ENCODE measurements around the gene HADH.

- TF ChIP-seq EP300 (IDR thresholded peaks at IDR 0.05) (no peak), CTCF (IDR thresholded peaks at IDR 0.05) (no peak), POLR2A (IDR thresholded peaks at IDR 0.05) (no peak)
These were observed 46.0 kb downstream of the HADH start for GRCh38 chr4:108035691-108036090.
